GM23248 (cell line): ENCODE results near the gene GPRIN2.
"Not testable (repeated sequence)": the region's sequence is repeated elsewhere in the genome, so short reads cannot be mapped to it uniquely, and the experiment has no call there.

Experiments
- EZH2 ChIP-seq: fragments of 200-600 bp; sonication (generic); IDR thresholded peaks from 2 replicates; pipeline ENCODE4 v1.6.1; 2018; ENCODE audit warnings: antibody characterized with exemption, mild to moderate bottlenecking; ENCODE audit not compliant: insufficient read depth, poor library complexity, severe bottlenecking
- EZH2phosphoT487 ChIP-seq: fragments of 200-600 bp; sonication (generic); IDR thresholded peaks from 2 replicates; pipeline ENCODE4 v1.6.1; 2018; ENCODE audit warnings: antibody characterized with exemption, moderate library complexity, mild to moderate bottlenecking, low read depth; ENCODE audit not compliant: insufficient read depth

DNA sequence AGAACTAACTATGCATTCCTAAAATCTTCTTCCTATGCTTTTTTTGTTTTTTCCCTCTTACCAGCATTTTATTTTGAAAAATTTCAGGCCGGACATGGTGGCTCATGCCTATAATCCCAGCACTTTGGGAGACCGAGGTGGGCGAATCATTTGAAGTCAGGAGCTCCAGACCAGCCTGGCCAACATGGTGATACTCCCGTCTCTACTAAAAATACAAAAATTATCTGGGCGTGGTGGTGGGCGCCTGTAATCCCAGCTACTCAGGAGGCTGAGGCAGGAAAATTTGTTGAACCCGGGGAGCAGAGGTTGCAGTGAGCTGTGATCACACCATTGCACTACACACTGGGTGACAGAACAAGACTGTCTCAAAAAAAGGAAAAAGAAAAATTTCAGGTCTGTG lies 26.7 kb downstream of the GPRIN2 start:
- not testable (repeated sequence) for TF ChIP-seq EZH2, EZH2phosphoT487
